KMS-11 (cell line): ENCODE data around the gene SCAMP1.

Experiments used
- H2AFZ ChIP-seq: fragments of 200-600 bp; sonication (generic); 2 replicates; pipeline ENCODE4 v1.6.1; 2016; ENCODE audit warnings: antibody characterized with exemption, mixed run types, low read depth
- H3K27ac ChIP-seq: fragments of 200-600 bp; sonication (generic); 2 replicates; pipeline ENCODE4 v1.6.1; 2016; ENCODE audit warnings: mild to moderate bottlenecking, mixed run types
- H3K27me3 ChIP-seq: fragments of 200-600 bp; sonication (generic); 2 replicates; pipeline ENCODE4 v1.6.1; 2017; ENCODE audit warnings: mild to moderate bottlenecking, low read depth, mixed run types, moderate library complexity; ENCODE audit not compliant: insufficient read depth
- H3K36me3 ChIP-seq: fragments of 200-600 bp; sonication (generic); 2 replicates; pipeline ENCODE4 v1.6.1; 2017; ENCODE audit warnings: mild to moderate bottlenecking, mixed run types; ENCODE audit not compliant: insufficient read depth
- H3K4me1 ChIP-seq: fragments of 200-600 bp; sonication (generic); 2 replicates; pipeline ENCODE4 v1.6.1; 2016; ENCODE audit warnings: mild to moderate bottlenecking, low read depth, mixed run types; ENCODE audit not compliant: poor library complexity, severe bottlenecking
- H3K4me2 ChIP-seq: fragments of 200-600 bp; sonication (generic); 2 replicates; pipeline ENCODE4 v1.7.0; 2016; ENCODE audit warnings: mild to moderate bottlenecking, mixed run types
- H3K4me3 ChIP-seq: fragments of 200-600 bp; sonication (generic); IDR thresholded peaks from 2 replicates; pipeline ENCODE4 v1.6.1; 2017; ENCODE audit warnings: low read depth, low read length, mixed read lengths; ENCODE audit not compliant: insufficient read depth
- H3K79me2 ChIP-seq: fragments of 200-600 bp; sonication (generic); 2 replicates; pipeline ENCODE4 v1.6.1; 2016; ENCODE audit warnings: low read depth, mixed run types; ENCODE audit not compliant: insufficient read depth
- H3K9ac ChIP-seq: fragments of 200-600 bp; sonication (generic); 2 replicates; pipeline ENCODE4 v1.6.1; 2016; ENCODE audit warnings: mild to moderate bottlenecking, mixed run types
- H4K20me1 ChIP-seq: fragments of 200-600 bp; sonication (generic); 2 replicates; pipeline ENCODE4 v1.6.1; 2016; ENCODE audit warnings: mild to moderate bottlenecking, mixed run types; ENCODE audit not compliant: insufficient read depth
- CTCF ChIP-seq: fragments of 200-600 bp; sonication (generic); conservative IDR thresholded peaks from 2 replicates; pipeline ENCODE4 v1.6.1; 2017; ENCODE audit warnings: low read depth, mild to moderate bottlenecking, antibody characterized with exemption, low read length, moderate library complexity, mixed read lengths

Gene SCAMP1

DNA sequence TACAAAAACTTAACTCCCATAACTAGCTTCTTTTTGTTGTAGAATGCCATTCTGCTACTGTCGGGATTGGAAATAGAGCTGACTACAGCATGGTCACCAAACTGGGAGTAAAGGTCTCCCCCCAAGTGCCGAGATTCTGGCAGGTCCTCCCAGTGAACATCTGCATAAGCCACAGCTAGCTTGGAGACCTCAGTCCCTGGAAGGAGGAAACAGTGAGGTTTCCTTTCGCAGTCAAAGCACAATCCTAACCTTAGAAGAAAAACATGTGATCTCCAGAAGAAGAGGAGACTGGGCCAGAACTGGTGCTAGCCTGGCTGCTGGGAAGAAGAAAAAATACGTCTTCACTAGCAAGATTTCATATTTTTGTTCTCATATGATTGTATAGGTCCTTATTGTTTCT is 127.4 kb downstream of the SCAMP1 start:
- TF ChIP-seq CTCF: no peak
- Histone ChIP-seq H3K4me3 (no peak overlapping the region), H3K4me2 (no peak overlapping the region), H3K4me1 (peaks cover 9% of the 10 kb centered on the region), H4K20me1 (no peaks in the 10 kb centered on the region), H2AFZ (no peak overlapping the region), H3K27ac (no peak overlapping the region), H3K9ac (no peak overlapping the region), H3K79me2 (no peaks in the 10 kb centered on the region), H3K36me3 (no peaks in the 10 kb centered on the region), H3K27me3 (no peaks in the 10 kb centered on the region)

- Histone ChIP-seq H3K27ac (no peak overlapping the region), H2AFZ (no peak overlapping the region), H4K20me1 (no peaks in the 10 kb centered on the region), H3K4me2 (no peak overlapping the region), H3K36me3 (no peaks in the 10 kb centered on the region), H3K4me3 (no peak overlapping the region), H3K9ac (no peak overlapping the region), H3K27me3 (no peaks in the 10 kb centered on the region), H3K4me1 (no peaks in the 10 kb centered on the region), H3K79me2 (no peaks in the 10 kb centered on the region)
- no peak for TF ChIP-seq CTCF
These were observed 130.5 kb downstream of the SCAMP1 start for GRCh38 chr5:78490709-78491485.

GRCh38 chr5:78492224-78492623 is 131.8 kb downstream of the SCAMP1 start:
- TF ChIP-seq CTCF: no peak
- Histone ChIP-seq H3K36me3 (no peaks in the 10 kb centered on the region), H3K9ac (no peak overlapping the region), H3K4me3 (no peak overlapping the region), H3K4me2 (no peak overlapping the region), H3K27me3 (no peaks in the 10 kb centered on the region), H3K27ac (no peak overlapping the region), H3K79me2 (no peaks in the 10 kb centered on the region), H2AFZ (no peak overlapping the region), H4K20me1 (no peaks in the 10 kb centered on the region), H3K4me1 (peaks cover 9% of the 10 kb centered on the region)

DNA sequence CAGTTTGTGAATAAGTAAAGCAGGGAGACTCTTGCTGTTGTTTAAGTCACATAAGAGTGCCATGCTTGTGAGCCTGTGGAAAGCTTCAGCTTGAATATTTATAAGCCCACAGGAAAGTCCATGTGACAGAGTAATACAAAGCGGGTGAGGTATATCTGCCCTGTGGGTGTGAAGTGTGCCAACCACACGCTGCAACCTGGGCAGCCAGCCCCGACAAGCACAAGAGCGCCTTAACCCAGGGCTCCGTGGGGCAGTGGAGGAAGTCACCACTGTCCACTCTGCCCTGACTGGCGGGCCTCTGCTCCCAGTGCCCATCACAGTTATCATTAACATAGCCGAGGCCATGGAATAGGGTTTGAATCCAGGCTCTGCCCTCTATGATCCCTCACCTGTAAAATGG is 132.2 kb downstream of the SCAMP1 start:
- H4K20me1 ChIP-seq: no peaks in the 10 kb centered on the region

More for the DNA sequence above, 132.2 kb downstream of the SCAMP1 start:
- TF ChIP-seq CTCF: no peak
- H3K79me2 ChIP-seq: no peaks in the 10 kb centered on the region
- H3K4me1 ChIP-seq: peaks cover 14% of the 10 kb centered on the region
- H3K36me3 ChIP-seq: no peaks in the 10 kb centered on the region
- H3K27ac ChIP-seq: no peak overlapping the region
- no peaks in the 10 kb centered on the region for H3K27me3 ChIP-seq
- no peak overlapping the region for H3K9ac ChIP-seq
- no peak overlapping the region for H3K4me2 ChIP-seq
- no peak overlapping the region for H3K4me3 ChIP-seq
- no peak overlapping the region for H2AFZ ChIP-seq
